Uterus (tissue), 4 donors: Measurements from ENCODE around the gene GRPEL2. TPM values are rescaled to one million over a fixed set of nuclear protein-coding genes. Genes with fewer than 3 reads are reported as not detected.
"Not testable (repeated sequence)": the region's sequence is repeated elsewhere in the genome, so short reads cannot be mapped to it uniquely, and the experiment has no call there.

Source experiments
- DNase-seq, 2 donors: peaks; one replicate each; pipeline ENCODE4 v3.0.0-alpha.2; 2019 to 2020
- H3K27ac ChIP-seq, 2 donors: fragments of 200-600 bp; sonication (generic); 1 replicate in 1 of 2; 2 replicates in 1 of 2; pipeline ENCODE4 v1.5.1; 2016 to 2018
- H3K27me3 ChIP-seq, 2 donors: fragments of 200-600 bp; sonication (generic); one replicate each; pipeline ENCODE4 v1.5.1; 2018 to 2019; ENCODE audit warnings: control low read depth in 1 of 2
- H3K36me3 ChIP-seq, 2 donors: fragments of 200-600 bp; sonication (generic); one replicate each; pipeline ENCODE4 v1.5.1; 2019; ENCODE audit warnings: control low read depth in 1 of 2
- H3K4me1 ChIP-seq, 2 donors: fragments of 200-600 bp; sonication (generic); one replicate each; pipeline ENCODE4 v1.5.1; 2018 to 2019; ENCODE audit warnings: control low read depth in 1 of 2
- H3K4me3 ChIP-seq, 2 donors: fragments of 200-600 bp; sonication (generic); 1 replicate in 1 of 2; 2 replicates in 1 of 2; pipeline ENCODE4 v1.5.1; 2018 to 2019; ENCODE audit warnings: mild to moderate bottlenecking in 1 of 2
- H3K9me3 ChIP-seq, 2 donors: fragments of 200-600 bp; sonication (generic); one replicate each; pipeline ENCODE4 v1.5.1; 2019; ENCODE audit warnings: control low read depth in 1 of 2
- CTCF ChIP-seq, 4 experiments: fragments of 200-600 bp in 2 of 4; fragments of 450-650 bp in 2 of 4; sonication (generic) in 2 of 4; IDR thresholded peaks; one replicate each; pipeline ENCODE4 v1.5.1; 2016 to 2019; ENCODE audit warnings: antibody characterized with exemption in 4 of 4, mild to moderate bottlenecking in 2 of 4, moderate library complexity in 1 of 4
- POLR2A ChIP-seq, 2 donors: fragments of 450-650 bp; IDR thresholded peaks; one replicate each; pipeline ENCODE4 v1.6.1; 2016; ENCODE audit warnings: antibody characterized with exemption in 2 of 2, mild to moderate bottlenecking in 1 of 2, moderate library complexity in 1 of 2
- intact Hi-C: fragments of 100-400 bp; cut with DNase I; formaldehyde crosslinking; loops from one replicate; pipeline ENCODE4 v1.15.1; 2023; ENCODE audit warnings: low total_unique reads
- total RNA-seq, 4 donors: library from RNA; depleted of rRNA in 3 of 4; stranded (reverse); fragments of >200 nt in 3 of 4; gene quantifications; one replicate each; pipeline versions ENCODE4 v1.1.0 to v1.2.4, GENCODE V29; 2014 to 2023
- donor health status: DM: yes; HTN: yes; CAD: no.

Gene GRPEL2
- total RNA-seq, 4 donors from 2014 or later: 13.5 to 27.0 (median 22.6) TPM

DNA sequence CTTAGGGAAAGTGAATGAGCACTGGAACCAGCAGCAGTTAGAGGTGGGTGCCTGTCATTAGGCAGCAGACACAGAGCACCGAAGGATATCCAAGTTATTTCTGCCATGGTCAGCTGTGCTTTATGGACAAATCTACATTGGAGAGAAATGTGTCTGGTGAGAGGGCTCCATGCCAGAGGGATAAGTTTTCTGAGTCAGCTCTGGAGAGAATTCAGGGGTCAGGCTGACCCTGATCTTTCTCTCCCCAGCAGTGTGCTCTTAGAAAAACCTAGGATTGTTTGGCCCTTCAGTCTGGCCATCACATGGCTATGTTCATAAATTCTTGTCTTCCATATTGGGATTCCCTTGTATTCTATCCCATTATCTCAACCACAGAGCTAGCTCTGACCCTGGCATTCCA lies 42.7 kb downstream of the GRPEL2 start:
- Histone ChIP-seq H3K36me3 (no peaks in the 10 kb centered on the region), H3K4me3 (no peak overlapping the region), H3K9me3 (no peaks in the 10 kb centered on the region), H3K4me1 (peaks cover 23 to 33% of the 10 kb centered on the region in 2 donors), H3K27ac (peak overlapping the region; percentile 93 to 95), H3K27me3 (no peaks in the 10 kb centered on the region)
- intact Hi-C loops: no loop called here
- TF ChIP-seq CTCF (IDR thresholded peaks at IDR 0.05) (no peak), POLR2A (IDR thresholded peaks at IDR 0.05) (peak in 1 of 2 donors; percentile 16)
- peak; percentile 80 to 93 for DNase-seq

DNA sequence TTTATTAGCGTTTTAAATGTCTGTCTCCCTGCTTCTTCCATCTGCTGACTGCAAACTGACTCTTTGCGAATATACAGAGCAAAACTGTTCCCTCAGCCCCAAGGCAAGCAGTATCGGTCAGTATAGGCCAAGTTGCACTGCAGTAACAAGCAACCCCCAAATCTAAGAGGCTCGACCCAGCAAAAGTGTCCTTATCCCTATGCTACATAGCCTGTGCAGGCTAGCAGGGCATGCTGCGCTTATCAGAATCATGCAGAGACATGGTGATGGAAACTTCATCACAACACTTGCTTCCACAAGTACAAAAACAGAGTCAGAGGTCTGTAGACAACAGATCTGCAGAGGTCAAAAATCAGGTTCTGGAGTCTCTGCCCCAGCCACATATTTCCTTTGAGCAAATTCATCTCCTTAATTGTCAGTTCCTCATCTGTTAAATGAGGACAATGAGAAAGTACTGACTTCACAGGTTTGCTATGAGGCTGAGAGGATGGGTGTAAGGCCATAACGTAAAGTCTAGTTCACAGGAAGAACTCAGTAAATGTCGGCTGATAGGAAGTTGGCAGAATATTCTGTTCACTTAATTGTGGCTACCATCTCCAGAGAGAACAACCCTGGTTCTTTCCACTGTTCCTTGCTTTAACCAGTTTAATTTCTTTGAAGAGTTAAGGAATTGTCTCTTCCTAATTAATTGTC lies 43.3 kb downstream of the GRPEL2 start:
- DNase-seq: no peak
- Histone ChIP-seq H3K4me1 (peaks cover 19 to 33% of the 10 kb centered on the region in 2 donors), H3K27me3 (no peaks in the 10 kb centered on the region), H3K36me3 (no peaks in the 10 kb centered on the region), H3K9me3 (no peaks in the 10 kb centered on the region), H3K4me3 (no peak overlapping the region), H3K27ac (peak overlapping the region; percentile 93 to 95)
- TF ChIP-seq POLR2A (IDR thresholded peaks at IDR 0.05): no peak
- TF ChIP-seq CTCF (IDR thresholded peaks at IDR 0.05): no peak
- intact Hi-C loops: no loop called here

DNA sequence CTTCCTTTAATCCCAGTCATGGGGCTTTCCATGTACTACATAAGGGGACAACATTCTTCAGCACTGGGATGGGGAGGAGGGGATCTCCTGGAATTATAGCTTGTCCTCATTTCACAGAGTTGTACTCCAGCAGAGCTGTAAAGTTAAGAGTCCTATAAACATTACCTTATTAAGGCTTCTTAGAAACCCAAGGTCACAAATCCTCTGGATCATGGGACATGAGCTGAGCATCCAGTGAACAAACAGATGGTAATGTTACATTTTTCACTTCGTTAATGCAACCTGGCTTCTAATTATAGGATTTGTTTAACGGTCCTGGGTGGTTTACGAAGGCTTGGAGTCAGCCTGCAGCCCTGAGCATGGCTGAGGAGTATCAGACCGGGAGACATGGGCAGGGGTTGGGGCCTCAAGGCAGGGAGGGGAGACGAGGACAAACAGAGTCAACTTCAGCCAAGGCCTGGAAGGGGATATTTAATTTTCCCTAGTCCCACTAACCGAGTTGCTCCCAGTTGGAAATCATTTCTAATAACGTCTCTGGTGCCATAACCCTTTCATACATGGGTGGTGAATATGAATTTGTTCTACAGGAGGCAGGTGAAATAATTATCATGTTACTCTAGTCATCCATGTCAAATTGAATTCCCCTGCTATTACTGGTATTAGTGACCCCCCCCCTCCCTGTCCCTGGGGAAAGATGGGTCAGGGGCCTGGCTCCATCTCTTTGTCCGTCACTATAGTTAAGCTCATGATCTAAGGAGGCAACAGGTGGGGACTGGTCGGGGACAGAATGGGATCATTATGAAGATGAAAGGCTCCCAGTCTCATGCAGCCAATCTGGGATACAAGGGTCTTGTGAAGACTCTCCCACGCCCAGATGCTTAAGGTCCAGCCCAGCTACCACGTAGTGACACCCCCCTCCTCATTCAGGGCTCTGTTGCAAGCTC lies 44.5 kb downstream of the GRPEL2 start:
- TF ChIP-seq POLR2A (IDR thresholded peaks at IDR 0.05) (no peak), CTCF (IDR thresholded peaks at IDR 0.05) (no peak)
- H3K27ac ChIP-seq: peak overlapping the region; percentile 93 to 95

GRCh38 chr5:149391076-149391475 lies 45.8 kb downstream of the GRPEL2 start:
- H3K4me1 ChIP-seq: peaks cover 19 to 23% of the 10 kb centered on the region in 2 donors
- H3K4me3 ChIP-seq, H3K9me3 ChIP-seq, H3K36me3 ChIP-seq, DNase-seq, H3K27me3 ChIP-seq, intact Hi-C loops: not testable (repeated sequence)
- peak overlapping the region; percentile 93 to 95 for H3K27ac ChIP-seq

More for the DNA sequence above, 44.5 kb downstream of the GRPEL2 start:
- intact Hi-C loops: no loop called here
- no peaks in the 10 kb centered on the region for H3K36me3 ChIP-seq
- H3K9me3 ChIP-seq: no peaks in the 10 kb centered on the region
- no peak overlapping the region for H3K4me3 ChIP-seq
- DNase-seq: no peak
- peaks cover 19 to 33% of the 10 kb centered on the region in 2 donors for H3K4me1 ChIP-seq
- no peaks in the 10 kb centered on the region for H3K27me3 ChIP-seq

- peaks cover 18 to 19% of the 10 kb centered on the region in 2 donors for H3K4me1 ChIP-seq
- no peaks in the 10 kb centered on the region for H3K27me3 ChIP-seq
- no peaks in the 10 kb centered on the region for H3K9me3 ChIP-seq
- H3K36me3 ChIP-seq: no peaks in the 10 kb centered on the region
- H3K27ac ChIP-seq: peak overlapping the region; percentile 93 to 95
- intact Hi-C loops: no loop called here
- H3K4me3 ChIP-seq: no peak overlapping the region
- TF ChIP-seq CTCF (IDR thresholded peaks at IDR 0.05) (no peak), POLR2A (IDR thresholded peaks at IDR 0.05) (no peak)
- no peak for DNase-seq
These were observed 46.2 kb downstream of the GRPEL2 start for GRCh38 chr5:149391524-149391923.
